Stimulated activated CD8-positive, alpha-beta memory T cell treated with anti-CD3 and anti-CD28 coated beads, Interleukin-4, amount 100 ng/mL, for 1 hour (primary cell): ENCODE measurements around the gene CGB1.
A peak's percentile ranks its signal among the peaks of the same experiment; 100 is the strongest.
"Not testable (repeated sequence)": the region's sequence is repeated elsewhere in the genome, so short reads cannot be mapped to it uniquely, and the experiment has no call there.

Source experiments
- DNase-seq, 2 donors: peaks; one replicate each; pipeline ENCODE4 v3.0.0-alpha.2; 2020; ENCODE audit warnings: low read depth in 2 of 2, low spot score in 1 of 2

Gene CGB1

GRCh38 chr19:49022116-49022515 lies 14.6 kb downstream of the CGB1 start:
- no peak for DNase-seq

DNA sequence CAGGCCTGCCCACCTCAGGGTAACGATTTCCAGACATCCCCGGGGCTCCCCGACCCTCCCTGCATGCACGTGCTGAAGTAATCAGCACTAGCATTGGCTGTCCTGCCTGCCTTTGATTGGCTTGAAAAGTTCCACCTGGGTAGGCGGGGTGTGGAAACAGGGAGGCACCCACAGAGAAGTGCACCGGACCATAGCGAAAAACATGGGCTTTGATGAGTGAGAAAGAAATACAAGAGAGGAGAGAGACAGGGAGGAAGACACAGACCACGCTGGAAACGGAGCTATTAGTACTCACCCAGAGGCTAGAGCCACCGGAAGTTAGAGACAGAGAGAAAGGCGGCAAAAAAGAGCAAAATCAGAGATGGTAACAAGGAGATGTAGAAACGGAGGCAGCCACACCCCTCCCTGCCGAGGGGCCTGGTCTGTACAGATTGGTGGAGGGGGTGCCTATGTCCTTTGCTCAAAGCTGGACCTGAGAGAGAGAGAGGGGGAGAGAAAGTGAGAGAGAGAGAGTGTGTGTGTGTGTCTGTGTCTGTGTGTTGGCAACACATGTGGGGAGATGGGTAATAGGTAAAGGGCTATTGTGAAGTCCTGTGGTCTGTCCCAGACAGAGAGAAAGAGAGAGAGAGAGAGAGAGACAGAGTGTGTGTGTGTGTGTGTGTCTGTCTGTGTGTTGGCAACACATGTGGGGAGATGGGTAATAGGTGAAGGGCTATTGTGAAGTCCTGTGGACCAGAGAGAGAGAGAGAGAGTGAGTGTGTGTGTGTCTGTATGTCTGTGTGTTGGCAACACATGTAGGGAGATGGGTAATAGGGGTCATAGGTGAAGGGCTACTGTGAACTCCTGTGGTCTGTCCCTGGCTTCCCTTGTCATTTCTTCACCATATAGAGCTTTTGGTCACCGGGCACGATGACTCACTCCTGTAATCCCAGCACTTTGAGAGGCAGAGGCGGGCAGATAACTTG lies 15.5 kb downstream of the CGB1 start:
- DNase-seq, result no peak

- DNase-seq, result no peak
Measured at GRCh38 chr19:49020342-49020741, 16.4 kb downstream of the CGB1 start.

- peak; percentile 35 to 37 for DNase-seq
Measured at GRCh38 chr19:49019242-49019932, 17.3 kb downstream of the CGB1 start.

DNA sequence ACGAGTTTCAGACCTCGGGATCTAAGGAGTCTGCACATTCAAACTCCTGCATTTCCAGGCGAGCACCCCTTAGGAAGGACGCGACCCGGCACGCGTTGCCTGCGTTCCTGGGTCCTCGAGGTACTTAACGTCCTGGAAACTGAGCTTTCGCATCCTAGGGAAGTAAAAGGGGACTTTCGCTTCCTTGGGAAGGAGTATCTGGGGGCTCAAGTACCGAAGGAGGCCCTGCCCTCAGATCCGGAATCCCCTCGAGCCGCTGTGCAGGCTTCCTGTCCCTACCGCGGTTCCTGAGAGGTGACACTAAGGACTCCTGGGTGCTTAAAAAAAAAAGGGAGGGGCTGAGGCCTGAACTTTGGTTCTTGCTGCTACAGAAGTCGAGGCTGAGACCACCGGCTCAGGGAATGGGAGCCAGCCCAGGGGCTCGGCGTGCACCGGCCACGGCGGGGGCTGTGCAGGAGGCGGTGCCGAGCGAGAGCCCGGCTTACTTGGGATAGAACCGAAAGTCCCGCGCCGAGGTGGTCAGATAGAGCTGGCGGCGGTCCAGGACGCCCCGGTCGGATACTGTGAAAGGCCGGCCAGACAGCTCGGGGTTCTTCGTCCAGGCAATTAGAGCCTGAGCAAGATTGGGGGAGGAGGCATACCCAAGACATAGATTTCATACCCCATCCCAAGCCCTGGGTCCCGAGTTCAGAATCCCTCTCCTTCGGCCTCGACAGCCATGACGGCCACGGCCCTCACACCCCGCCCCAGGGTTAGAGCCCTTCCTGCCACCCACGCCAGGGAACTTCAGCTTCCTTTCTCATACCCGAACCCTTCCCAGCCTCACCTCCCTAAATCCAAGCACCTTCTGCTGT lies 18.1 kb downstream of the CGB1 start:
- not testable (repeated sequence) for DNase-seq

DNA sequence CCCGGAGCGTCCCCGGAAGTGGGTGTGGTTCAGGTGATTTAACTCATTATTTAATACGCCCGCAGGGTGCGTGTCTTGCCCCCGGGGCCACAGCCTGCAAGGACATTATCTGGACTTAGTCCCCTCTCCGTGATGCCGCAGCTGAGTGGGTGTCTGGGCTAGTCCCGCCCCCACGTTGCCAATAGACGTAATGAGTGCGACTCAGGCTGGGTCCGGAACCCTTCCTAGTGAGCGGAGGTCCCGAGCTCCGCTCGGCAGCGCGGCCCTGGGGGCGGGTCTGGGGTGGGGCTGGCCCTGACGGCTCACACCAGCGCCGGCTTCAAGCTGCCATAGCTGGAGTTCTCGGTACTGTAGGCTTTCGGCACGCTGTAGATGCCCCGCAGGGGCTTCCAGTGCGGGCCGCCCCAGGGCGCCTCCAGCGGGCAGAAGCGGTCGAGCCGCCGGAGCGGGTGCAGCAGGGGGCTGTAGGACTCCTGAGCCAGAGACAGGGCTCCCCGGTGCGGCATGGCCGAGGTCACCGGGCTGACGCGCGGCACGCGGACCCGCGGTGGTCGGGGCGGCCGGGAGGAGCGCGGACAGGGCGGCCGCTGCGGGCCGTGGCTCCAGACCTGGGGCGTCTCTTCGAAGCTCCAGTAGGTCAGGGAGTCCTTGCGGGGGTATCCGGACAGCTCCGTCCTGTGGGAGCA lies 18.9 kb downstream of the CGB1 start:
- DNase-seq, result peak; percentile 26 to 34

DNA sequence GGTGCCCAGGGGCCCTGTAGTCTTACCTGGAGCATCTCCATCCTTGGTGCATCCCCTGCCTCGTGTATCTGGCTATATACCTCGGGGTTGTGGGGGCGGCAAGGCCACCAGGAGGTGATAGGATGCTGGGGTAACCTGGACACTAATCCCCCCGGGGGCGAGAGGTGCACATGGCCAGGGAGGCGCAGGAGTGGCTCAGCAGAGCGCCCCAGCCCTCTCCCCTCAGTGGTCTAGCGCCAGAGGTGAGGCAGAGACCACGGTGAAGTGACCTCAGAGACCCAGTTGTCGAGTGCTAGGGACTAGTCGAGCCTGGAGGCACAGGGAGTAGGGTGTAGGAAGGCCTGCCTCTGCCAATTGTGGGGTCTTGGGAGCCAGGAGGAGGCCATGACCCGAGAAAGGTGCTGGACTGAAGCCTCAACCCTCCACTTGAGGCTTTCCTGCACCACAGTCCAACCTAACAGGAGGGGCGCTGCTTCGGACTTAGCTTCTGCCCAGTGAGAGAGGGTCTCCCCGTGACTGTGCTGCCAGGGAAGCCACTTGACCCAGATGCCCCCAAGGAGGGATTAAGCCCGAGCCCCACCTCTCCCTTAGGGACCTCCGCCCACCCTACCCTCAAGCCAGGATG lies 19.5 kb downstream of the CGB1 start, which contains the start of gene LHB:
LHB (minus strand) TSS at position 51 of the 625 bp plus-strand sequence; CDS start at position 41, 10 bp downstream.
- no peak for DNase-seq

DNA sequence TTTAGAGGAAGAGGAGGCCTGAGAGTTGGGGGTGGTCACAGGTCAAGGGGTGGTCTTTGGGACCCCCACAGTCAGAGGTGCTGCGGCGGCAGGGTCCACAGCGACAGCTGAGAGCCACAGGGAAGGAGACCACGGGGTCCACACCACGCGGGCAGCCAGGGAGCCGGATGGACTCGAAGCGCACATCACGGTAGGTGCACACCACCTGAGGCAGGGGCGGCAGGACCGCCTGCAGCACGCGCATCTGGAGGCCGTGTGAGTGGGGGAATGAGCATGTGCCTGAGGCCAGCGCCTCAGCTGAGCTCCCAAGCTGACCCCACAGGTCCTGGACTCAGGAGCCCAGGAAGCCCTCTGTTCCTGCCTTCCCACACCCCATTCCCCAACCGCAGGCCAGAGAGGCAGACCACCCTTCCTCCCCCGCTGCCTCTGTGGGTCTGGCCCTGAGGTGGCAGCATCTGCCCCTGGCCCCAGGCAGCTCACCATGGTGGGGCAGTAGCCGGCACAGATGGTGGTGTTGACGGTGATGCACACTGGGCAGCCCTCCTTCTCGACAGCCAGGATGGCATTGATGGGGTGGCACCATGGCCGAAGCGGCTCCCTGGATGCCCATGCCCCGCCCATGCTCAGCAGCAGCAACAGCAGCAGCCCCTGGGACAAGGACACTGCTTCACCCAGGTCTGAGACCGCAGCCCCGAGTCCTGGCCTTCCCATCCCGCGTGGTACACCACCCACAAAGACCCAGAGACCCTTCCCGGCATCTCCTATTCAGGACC lies 20.4 kb downstream of the CGB1 start:
- DNase-seq, result no peak

- DNase-seq, result no peak
Measured at GRCh38 chr19:49014870-49015255, 21.8 kb downstream of the CGB1 start.

- DNase-seq, result no peak
Measured at GRCh38 chr19:49014123-49014869, 22.4 kb downstream of the CGB1 start.

DNA sequence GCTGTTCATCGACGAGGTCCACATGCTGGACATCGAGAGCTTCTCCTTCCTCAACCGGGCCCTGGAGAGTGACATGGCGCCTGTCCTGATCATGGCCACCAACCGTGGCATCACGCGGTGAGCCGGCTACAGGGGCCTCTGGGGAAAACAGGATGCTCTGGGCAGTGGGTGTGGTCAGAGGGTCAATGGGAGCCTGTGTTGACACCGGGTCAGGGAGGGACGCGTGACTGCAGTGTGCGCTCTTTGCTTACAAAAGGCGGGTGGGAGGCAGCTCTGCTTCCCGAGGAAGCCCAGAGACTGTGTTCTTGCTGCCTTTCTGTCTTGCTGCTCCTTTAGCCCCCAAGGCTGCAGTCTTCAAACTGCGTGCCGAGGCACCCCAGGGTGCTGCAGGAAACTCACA lies 25.5 kb downstream of the CGB1 start:
- DNase-seq, result no peak

DNA sequence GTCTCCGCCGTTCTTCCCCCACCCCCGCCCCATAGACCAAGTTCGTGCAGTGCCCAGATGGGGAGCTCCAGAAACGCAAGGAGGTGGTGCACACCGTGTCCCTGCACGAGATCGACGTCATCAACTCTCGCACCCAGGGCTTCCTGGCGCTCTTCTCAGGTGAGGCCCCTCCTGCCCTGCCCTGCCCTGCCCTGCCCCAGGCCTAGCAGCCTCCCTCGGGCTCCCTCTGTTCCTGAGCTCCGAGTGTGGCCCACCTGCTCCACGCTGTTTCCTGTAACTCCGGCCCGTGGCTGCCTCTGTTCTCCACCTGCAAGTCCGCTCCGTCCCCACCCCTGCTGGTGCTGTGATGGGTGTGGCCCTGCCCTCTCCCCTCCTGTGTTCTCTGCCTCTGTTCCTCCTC lies 26.2 kb downstream of the CGB1 start:
- DNase-seq, result no peak

DNA sequence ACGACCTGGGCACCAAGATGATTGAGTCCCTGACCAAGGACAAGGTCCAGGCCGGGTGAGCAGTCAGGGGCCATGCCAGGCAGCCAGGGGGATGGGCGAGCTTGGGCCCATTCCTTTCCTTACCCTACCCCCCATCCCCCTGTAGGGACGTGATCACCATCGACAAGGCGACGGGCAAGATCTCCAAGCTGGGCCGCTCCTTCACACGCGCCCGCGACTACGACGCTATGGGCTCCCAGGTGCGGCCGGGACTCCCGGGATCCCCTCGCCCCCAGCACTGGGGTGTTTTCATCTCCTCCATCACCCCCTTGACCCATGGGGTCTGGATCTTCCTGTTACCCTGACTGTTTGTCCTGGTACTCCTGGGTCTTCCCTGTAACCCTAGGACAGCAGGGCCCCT lies 26.9 kb downstream of the CGB1 start:
- no peak for DNase-seq

DNA sequence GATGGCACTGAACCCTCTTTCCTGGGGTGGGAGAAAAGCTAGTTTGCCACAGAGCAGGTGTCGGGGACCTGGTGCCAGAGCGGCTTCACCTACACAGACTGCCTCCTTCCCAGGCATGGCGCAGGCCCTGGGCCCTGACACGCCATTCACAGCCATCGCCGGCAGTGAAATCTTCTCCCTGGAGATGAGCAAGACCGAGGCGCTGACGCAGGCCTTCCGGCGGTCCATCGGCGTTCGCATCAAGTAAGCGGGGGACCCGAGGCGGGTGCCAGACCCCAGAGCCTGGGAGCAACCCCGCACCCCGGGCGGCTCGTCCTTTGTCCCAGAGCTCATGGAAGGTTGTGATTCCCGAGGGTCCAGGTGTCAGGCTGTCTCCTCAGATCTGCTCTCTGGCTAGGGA lies 29.8 kb downstream of the CGB1 start:
- no peak for DNase-seq

DNA sequence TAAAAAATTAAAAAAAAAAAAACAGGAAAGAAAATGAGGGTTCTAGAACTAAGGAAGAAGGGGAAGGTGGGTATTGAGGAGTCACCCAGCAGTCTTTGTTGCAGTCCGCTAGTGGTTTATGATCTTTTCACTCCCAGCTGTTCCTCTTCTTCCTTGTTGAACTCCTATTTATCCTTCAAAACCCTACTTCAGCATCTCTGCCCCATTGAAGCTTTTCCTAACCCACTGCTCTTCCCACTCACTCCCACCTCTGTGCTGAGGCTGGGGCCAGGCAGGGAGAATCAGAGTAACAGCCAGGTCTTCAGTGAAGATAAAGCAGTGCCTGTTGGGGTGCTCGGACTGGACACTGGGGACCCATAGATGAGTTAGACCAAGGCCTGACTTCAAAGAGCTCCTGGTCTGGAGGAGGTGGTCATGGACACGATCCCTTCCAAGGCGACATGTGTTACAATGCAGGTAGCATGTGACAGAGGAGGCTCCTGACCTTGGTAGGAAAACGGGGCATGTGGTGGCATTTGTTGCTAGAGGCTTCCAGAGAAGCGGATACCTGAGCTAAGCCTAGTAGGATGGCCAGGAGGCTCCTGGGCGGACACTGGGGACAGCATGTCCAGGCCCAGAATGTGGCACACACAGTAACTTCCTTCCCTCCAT lies 31.6 kb downstream of the CGB1 start:
- no peak for DNase-seq

GRCh38 chr19:49004133-49004532 lies 32.6 kb downstream of the CGB1 start:
- no peak for DNase-seq

DNA sequence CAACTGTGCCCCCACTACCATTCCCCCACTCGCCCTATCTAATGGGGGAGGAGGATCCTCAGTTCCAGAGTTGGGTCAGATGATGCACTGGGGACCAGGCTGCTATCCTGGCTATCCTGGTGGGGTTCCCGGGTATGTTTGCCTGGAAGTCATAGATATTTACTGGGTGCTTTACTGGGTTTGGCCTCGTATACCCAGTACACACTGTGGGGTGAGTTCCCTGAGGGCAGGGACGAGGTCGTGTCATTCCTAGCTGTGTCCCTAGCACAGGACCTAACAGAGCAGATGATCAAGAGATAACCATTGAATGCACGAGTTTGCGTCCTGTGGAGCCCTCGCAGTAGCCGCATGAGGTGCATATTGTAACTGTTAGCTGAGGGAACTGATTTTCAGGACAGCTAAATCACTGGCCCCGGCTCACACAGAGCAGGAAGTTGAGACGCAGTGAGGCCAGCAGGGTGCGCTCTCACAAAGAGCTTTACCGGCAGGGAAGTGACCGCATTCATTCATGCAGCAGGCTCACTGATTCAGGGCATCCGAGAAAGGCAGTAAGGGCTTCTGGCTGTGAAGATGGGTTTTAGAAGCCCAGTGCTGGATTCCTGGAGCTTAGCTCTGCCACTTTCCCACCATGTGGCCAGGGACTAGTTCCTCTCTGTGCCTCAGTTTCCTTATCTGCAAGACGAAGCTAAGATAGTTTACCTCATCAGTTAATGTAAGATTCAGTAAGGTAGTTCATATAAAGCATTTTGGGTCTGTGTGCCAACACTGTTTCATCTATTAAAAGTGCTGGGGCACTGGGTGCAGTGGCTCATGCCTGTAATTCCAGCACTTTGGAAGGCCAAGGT lies 37.0 kb downstream of the CGB1 start:
- DNase-seq, result no peak
